Activated CD4-positive, alpha-beta T cell treated with anti-CD3 and anti-CD28 coated beads, Interleukin-2, amount 50 U/mL, for 24 hours (primary cell): ENCODE measurements around the gene MBTPS2.

Experiments used
- DNase-seq, 2 donors: peaks; one replicate each; pipeline ENCODE4 v3.0.0-alpha.2; 2020; ENCODE audit warnings: low read depth in 1 of 2, low spot score in 1 of 2

MBTPS2 gene

GRCh38 chrX:21933077-21933476 is 93.7 kb downstream of the MBTPS2 start:
- DNase-seq = no peak

- no peak for DNase-seq
These were observed 95.0 kb downstream of the MBTPS2 start for GRCh38 chrX:21934414-21934813.
